CD1c-positive myeloid dendritic cell (primary cell): ENCODE results near the gene PTH1R.
A peak's percentile ranks its signal among the peaks of the same experiment; 100 is the strongest.

Source experiments
- DNase-seq: peaks from one replicate; pipeline ENCODE4 v3.0.0-alpha.2; 2016; ENCODE audit errors: extremely low spot score

PTH1R gene

GRCh38 chr3:46849686-46850467, 27.6 kb upstream of the PTH1R start:
- DNase-seq: no peak

- no peak for DNase-seq
Measured at GRCh38 chr3:46850468-46850779, 27.1 kb upstream of the PTH1R start.

GRCh38 chr3:46851364-46852333, 25.9 kb upstream of the PTH1R start:
- no peak for DNase-seq

GRCh38 chr3:46852334-46852720, 25.2 kb upstream of the PTH1R start:
- DNase-seq: no peak

GRCh38 chr3:46852839-46853355, 24.6 kb upstream of the PTH1R start:
- no peak for DNase-seq

- DNase-seq: no peak
Measured at GRCh38 chr3:46853441-46854415, 23.8 kb upstream of the PTH1R start.

- no peak for DNase-seq
Measured at GRCh38 chr3:46854555-46854991, 22.9 kb upstream of the PTH1R start.

- no peak for DNase-seq
Measured at GRCh38 chr3:46856576-46857471, 20.7 kb upstream of the PTH1R start.

- no peak for DNase-seq
Measured at GRCh38 chr3:46857485-46858341, 19.8 kb upstream of the PTH1R start.

- DNase-seq: no peak
Measured at GRCh38 chr3:46858456-46858855, 19.1 kb upstream of the PTH1R start.

- DNase-seq: no peak
Measured at GRCh38 chr3:46859001-46859710, 18.4 kb upstream of the PTH1R start.

GRCh38 chr3:46860017-46860809, 17.3 kb upstream of the PTH1R start:
- peak; percentile 36 for DNase-seq

GRCh38 chr3:46860810-46861604, 16.5 kb upstream of the PTH1R start:
- DNase-seq: no peak

- no peak for DNase-seq
Measured at GRCh38 chr3:46861605-46862368, 15.7 kb upstream of the PTH1R start.

- no peak for DNase-seq
Measured at GRCh38 chr3:46862369-46863025, 15.0 kb upstream of the PTH1R start.

GRCh38 chr3:46863261-46863782, 14.2 kb upstream of the PTH1R start, which contains the start of gene MYL3:
MYL3 (minus strand) TSS chr3:46863444; CDS start chr3:46863390, 54 bp downstream.
- DNase-seq: no peak
